GM21526 (cell line): ENCODE data around the gene WFDC5.
"Not testable (repeated sequence)": the region's sequence is repeated elsewhere in the genome, so short reads cannot be mapped to it uniquely, and the experiment has no call there.

Experiments
- ATAC-seq: cut with Tn5 transposase; IDR thresholded peaks from one replicate; pipeline ENCODE4 v1.9.1; 2021; ENCODE audit warnings: moderate library complexity; ENCODE audit not compliant: unreplicated experiment, low FRiP score

WFDC5 gene

DNA sequence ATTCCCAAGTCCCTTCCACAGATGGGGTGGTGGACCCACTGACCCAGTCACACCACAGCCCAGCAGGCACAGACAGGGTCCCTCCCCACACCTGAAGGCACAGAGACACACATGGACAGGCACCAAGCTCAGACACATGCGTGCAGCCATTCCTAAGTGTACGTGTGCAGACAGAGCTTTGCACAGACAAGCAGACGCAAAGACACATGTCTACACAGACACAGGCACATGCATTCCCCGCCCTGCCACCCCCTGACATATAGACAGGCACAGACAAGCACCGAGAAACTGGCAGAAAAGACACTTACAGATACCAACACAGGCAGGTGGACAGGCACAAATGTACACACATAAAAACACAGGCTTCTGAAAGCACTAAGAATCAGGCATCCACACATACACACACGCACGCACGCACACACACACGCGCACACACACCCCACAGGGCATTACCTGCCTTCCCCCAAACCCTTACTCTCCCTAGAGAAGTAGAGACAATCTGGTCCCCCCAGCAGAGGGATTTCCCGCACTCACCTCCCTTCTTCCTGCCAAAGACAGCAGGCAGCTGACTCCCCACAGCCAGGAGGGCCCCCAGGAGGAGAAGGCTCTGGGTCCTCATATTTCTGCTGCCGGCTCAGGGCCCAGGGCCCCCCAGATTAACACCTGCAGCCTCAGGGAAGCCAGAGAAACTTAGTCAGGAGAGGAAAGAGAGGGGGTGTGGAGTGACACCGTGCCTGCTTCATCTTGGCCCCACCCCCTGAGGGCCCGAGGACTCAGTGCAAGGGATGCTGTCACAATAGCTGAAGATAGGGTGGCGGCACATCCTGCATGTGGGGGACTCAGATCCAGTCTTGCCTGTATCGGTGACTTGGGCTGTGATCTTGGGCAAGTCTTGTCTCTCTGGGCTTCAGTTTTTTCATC, at the start of gene WFDC5:
Gene WFDC5 (minus strand): TSS at position 710 of the 921 bp plus-strand sequence. CDS start 91 bp downstream, at position 619.
- no peak for ATAC-seq

- no peak for ATAC-seq
Measured at GRCh38 chr20:45163083-45163803, 48.3 kb upstream of the WFDC5 start.

DNA sequence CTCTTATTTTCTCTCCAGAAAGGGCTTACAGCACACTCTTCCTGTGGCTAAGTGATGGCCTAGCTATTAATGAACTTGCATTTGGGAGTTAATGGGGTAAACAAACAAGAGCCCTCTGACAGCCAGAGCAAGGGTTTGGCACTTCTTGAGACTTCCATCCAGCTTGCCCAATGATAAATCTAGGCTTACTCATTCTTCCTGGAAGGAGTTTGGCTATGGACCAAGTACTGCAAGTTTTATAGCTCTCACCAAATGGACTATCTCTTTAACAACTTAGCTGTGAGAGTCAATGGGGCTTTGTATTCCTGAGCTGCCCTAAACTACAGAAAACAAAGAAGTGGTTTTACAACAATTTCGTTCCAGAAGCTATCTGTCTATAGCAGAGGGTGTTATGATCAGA, 43.0 kb upstream of the WFDC5 start:
- ATAC-seq = no peak

- ATAC-seq = no peak
Measured at GRCh38 chr20:45156713-45157112, 41.7 kb upstream of the WFDC5 start.

DNA sequence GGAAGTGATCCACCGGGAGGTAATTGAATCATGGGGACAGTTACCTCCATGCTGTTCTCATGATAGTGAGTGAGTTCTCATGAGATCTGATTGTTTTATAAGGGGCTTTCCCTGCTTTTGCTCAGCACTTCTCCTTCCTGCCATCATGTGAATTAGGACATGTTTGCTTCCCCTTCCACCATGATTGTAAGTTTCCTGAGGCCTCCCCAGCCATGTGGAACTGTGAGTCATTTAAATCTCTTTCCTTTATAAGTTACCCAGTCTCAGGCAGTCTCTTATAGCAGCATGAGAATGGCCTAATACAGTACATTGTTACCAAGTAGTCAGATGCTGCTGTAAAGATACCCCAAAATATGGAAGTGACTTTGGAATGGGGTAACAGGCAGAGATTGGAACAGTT, 39.8 kb upstream of the WFDC5 start:
- ATAC-seq = not testable (repeated sequence)

DNA sequence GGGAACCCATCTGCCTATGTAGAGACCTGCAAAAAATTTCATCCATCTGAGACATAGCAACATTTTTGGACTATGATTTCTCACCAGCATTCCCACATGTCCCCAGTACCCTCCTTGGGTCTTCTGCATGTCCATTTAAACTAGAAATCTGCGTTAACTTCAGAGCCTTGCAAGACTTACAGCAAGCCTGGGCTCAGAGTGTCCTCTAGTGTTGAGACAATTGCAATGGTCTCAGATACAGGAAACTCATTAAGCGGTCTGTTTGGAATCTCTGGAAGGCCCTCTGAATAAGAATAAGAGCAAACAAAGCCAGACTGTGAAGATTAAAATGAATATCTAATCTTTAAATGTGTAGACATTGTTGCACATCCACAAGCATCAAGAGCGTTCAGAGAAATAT, 39.2 kb upstream of the WFDC5 start:
- no peak for ATAC-seq

DNA sequence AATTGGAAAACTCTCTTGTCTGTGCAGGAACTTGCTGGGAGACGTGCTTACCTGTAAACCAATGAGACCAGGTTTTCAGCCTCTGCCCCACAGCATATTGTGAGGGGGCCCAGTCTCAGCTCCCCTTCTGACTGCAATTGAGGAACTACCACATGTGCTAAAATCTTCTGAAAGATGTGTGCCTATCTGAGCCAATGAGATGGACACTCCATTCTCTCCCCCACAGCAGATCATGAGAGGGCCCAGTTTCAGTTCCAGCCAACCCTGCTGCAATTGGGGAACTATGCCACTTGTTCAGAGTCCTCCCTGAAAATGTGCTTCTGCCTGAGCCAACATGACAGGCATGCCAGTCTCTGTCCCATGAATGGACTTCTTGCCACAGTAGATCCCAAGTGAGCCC, 38.8 kb upstream of the WFDC5 start:
- ATAC-seq = no peak

- no peak for ATAC-seq
Measured at GRCh38 chr20:45153147-45153546, 38.2 kb upstream of the WFDC5 start.

DNA sequence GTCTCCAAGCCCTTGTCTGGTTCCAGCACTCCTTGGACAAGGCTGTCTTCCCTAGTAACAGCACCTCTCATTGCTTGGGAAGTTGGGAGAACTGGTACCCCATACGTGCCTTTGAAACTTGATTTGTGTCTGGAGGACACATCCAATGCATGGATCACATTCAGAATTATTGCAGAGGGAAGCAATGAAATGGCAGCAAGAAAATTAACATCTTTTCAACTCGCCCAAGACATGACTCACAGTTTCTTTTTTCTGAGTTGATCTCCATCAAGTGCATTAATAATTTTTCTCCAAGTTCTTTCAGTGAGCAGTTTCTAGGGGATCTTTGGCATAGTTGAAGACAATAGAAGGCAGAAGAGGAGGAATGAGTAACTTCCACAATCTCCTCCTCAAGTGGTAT, 37.4 kb upstream of the WFDC5 start:
- no peak for ATAC-seq

- no peak for ATAC-seq
Measured at GRCh38 chr20:45149062-45149461, 34.1 kb upstream of the WFDC5 start.

- ATAC-seq = no peak
Measured at GRCh38 chr20:45140836-45141235, 25.9 kb upstream of the WFDC5 start.

- not testable (repeated sequence) for ATAC-seq
Measured at GRCh38 chr20:45139733-45140375, 24.9 kb upstream of the WFDC5 start.

GRCh38 chr20:45138561-45139300, 23.8 kb upstream of the WFDC5 start:
- no peak for ATAC-seq

- no peak for ATAC-seq
Measured at GRCh38 chr20:45136911-45137310, 21.9 kb upstream of the WFDC5 start.

GRCh38 chr20:45128099-45128498, 13.1 kb upstream of the WFDC5 start:
- no peak for ATAC-seq

- no peak for ATAC-seq
Measured at GRCh38 chr20:45124365-45124764, 9.4 kb upstream of the WFDC5 start, which contains the start of gene WFDC12. Gene WFDC12 (minus strand): TSS chr20:45124465. CDS start chr20:45124447, 18 bp downstream.

DNA sequence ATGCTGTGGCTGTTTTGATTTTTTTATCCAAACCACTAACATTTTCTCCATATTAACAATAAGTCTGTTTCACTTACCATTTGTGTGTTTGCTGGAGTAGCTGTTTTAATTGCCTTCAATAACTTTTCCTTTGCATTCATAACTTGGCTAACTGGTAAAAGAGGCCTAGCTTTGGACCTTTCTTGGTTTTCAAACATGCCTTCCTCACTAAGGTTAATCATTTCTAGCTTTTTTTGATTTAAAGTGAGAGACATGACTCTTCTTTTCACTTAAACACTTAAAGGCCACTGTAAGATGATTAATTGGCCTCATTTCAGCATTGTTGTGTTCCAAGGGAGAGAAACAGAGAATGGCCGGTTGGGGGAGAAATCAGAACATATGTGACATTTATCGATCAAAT, 6.4 kb upstream of the WFDC5 start:
- ATAC-seq = no peak

DNA sequence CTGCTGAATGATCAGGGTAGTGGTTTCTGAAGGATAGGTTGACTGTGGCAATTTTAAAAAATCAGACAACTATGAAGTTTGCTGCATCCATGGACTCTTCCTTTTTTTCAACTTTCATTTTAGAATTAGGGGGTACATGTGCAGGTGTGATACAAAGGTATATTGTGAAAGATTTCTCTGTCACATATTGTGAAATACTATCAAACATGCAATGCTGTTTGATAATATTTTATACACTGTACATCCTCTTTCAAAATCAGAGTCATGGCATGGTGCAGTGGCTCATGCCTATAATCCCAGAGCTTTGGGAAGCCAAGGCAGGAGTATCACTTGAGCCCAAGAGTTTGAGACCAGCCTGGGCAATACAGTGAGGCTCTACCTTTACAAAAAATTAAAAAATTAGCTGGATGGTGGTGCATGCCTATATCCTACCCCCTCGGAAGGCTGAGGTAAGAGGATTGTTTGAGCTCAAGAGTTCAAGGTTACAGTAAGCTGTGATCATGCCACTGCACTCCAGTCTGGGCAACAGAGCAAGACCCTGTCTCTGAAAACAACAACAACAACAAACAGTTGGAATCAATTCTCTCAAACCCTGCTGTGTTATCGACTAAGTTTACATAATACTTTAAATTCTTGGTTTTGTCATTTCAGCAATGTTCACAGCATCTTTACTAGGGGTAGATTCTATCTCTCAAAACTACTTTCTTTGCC, 4.7 kb upstream of the WFDC5 start:
- ATAC-seq = no peak

- ATAC-seq = no peak
Measured at GRCh38 chr20:45118028-45118427, 3.1 kb upstream of the WFDC5 start.

GRCh38 chr20:45117581-45117980, 2.6 kb upstream of the WFDC5 start:
- no peak for ATAC-seq
